Jurkat, Clone E6-1 (cell line): ENCODE results near the gene PRSS22. TPM values are rescaled to one million over a fixed set of nuclear protein-coding genes. Genes with fewer than 3 reads are reported as not detected.

ENCODE experiments used
- DNase-seq: peaks from one replicate; pipeline ENCODE4 v3.0.0-alpha.2; 2011; ENCODE audit warnings: low read depth, low spot score
- H3K4me3 ChIP-seq: 2 replicates; pipeline ENCODE4 v1.5.1; 2011; ENCODE audit warnings: mild to moderate bottlenecking, low read length, control low read depth, moderate library complexity
- polyA plus RNA-seq: library from polyadenylated mRNA; unstranded; fragments of >200 nt; gene quantifications from one replicate; pipeline ENCODE4 v1.2.1, GENCODE V29; 2012; ENCODE audit warnings: missing spikeins; ENCODE audit not compliant: insufficient read length, insufficient read depth

Gene PRSS22, protein sequence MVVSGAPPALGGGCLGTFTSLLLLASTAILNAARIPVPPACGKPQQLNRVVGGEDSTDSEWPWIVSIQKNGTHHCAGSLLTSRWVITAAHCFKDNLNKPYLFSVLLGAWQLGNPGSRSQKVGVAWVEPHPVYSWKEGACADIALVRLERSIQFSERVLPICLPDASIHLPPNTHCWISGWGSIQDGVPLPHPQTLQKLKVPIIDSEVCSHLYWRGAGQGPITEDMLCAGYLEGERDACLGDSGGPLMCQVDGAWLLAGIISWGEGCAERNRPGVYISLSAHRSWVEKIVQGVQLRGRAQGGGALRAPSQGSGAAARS
- not detected for polyA plus RNA-seq

- no peak within 1 kb of the TSS for H3K4me3 ChIP-seq
- no peak for DNase-seq
Observed at GRCh38 chr16:2857451-2858244, at the start of gene PRSS22. TSS of gene PRSS22 (minus strand) at chr16:2858170. CDS start at chr16:2858104, 66 bp downstream.

- peak overlapping the region; percentile 5; the same call in 1 of the 2 replicates for H3K4me3 ChIP-seq
- peak; percentile 41 for DNase-seq
Observed at GRCh38 chr16:2907084-2907753, 49.2 kb upstream of the PRSS22 start.

GRCh38 chr16:2905988-2906387 is 48.0 kb upstream of the PRSS22 start:
- DNase-seq, result no peak
- peak overlapping the region; percentile 35 for H3K4me3 ChIP-seq

DNA sequence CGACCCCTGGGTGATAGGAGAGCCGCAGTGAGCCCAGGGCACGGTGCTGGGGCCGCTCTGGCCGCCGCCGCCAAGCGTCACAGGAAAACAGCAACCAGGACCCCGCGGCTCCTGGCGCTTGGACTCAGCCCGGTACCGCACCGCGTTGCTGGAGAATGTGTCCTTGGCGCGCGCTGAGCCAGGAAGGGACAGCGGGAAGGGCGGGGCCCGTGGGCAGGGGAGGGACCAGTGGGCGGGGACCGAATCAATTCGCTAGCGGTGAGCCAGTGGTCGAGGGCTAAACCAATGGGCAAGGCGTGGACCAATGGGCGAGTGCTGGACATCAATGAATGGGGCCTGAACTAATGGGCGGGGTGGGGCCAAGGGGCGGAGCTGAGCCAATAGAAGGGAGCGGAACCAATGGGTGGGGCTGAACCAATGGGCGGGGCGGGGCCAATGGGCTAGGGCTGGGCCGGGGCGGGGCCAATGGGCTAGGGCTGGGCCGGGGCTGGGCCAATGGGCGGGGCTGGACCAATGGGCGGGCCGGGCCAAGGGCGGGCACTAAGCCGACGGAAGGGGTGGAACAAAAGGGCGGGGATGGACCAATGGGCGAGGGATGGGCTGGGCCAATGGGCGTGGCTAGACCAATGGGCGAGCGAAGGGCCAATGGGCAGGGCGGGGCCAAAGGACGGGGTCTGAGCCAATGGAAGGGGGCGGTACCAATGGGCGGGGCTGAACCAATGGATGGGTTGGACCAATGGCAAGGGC is 47.4 kb upstream of the PRSS22 start:
- peak overlapping the region; percentile 87 for H3K4me3 ChIP-seq
- peak; percentile 93 for DNase-seq

DNA sequence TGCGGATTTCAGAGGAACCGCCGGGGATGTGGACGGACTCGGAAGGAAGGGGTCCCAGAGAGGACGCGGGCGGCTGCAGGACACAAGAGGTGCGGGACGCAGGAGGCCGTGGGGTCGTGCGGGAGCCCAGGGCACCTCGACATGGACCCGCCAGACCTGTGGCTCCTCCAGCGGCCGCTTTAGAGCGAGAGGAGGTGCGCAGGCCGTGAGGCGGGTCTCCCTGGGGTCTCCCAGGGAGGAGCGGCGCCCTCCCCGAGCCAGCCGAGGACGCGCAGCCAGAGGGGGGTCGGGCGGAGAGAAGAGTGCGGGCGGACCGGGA is 46.9 kb upstream of the PRSS22 start:
- no peak for DNase-seq
- H3K4me3 ChIP-seq, result peak overlapping the region; percentile 87

DNA sequence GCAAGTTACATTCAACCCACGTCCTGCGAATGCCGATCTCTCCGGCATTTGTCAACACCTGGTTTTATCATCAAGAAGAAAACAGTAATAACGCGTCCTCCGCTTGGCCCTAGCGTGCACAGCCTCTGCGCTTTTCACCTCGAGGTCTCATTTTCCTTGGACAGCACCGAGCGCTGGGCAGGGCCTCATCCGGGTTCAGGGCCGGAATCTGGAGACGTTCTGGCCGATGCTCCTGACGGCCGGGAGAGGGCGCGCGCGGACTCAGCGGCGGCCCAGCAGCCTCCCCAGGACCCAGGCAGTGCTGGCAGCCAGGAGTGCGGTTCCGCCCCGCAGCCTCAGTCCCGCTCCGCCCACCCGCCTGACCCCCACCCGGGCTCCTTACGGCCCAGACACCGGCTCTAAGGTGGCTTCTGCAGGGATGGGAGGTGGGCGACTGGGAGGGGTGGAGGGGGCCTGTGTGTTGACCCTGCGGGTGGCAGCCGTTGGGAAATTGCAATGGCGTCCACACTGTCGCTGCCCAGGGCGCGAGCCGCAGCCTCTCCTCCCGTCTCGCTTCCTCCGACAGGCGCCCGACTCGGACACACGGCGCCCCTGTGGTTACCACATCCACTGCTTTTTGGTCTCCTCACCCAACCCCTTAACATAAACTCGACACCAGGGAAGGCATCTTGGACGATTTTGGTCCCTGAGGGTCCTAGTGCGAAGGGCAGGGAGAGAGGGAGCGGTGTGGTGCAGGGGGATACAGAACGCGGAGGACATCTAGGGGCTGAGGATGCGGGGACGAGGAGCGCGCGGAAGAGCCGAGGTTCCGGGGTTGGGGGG is 46.3 kb upstream of the PRSS22 start:
- DNase-seq, result peak; percentile 35
- peak overlapping the region; percentile 87 for H3K4me3 ChIP-seq

- no peak for DNase-seq
- H3K4me3 ChIP-seq, result no peak overlapping the region
Observed at GRCh38 chr16:2902337-2903130, 44.6 kb upstream of the PRSS22 start.

DNA sequence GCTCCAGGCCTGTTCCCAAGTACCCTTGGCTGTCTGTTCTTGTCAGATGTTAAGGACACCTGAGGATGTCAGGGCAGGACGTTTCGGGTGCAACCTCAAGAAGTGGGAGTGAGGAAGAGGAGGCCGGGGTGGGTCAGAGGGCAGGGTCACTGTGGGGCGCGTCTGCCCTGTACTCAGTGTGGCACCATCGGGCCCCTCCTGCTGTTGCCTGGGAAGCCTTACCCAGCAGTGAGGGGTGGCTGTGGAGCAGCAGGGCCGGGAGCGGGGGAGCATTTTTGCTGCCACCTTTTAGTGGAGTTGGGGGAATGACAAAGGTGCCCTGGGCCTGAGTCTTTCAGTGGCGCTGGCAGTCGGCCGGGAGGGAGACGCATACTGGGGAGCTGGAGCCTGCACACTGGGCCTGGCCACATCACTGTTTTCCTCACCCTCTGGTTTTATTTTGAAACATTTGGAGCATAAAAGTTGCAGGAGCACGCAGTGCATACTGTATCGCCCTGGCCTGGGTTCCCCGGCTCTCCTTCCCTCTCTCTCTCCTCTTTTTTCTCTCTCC is 42.6 kb upstream of the PRSS22 start:
- no peak for DNase-seq
- H3K4me3 ChIP-seq, result no peak overlapping the region

DNA sequence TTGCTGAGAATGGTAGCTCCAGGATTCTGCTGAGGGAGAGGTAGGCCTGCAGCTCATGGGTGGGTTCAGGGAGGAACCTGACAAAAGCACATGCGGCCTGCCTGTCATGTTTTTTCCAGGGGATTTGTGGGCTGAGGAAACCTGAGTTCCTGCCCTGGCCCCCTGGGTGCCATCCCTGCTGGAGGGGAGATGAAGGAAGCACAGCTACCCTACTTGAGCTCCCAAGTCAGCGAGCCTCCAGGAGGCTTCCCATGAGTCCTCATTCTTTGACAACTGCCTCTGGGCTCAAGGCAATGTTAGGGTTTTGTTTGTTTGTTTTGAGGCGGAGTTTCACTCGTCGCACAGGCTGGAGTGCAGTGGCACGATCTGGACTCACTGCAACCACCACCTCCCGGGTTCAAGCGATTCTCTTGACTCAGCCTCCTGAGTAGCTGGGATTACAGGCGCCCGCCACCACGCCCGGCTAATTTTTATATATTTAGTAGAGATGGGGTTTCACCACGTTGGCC is 41.6 kb upstream of the PRSS22 start:
- H3K4me3 ChIP-seq, result no peak overlapping the region
- no peak for DNase-seq

- DNase-seq, result no peak
- H3K4me3 ChIP-seq, result no peak overlapping the region
Observed at GRCh38 chr16:2898831-2899563, 41.0 kb upstream of the PRSS22 start.

DNA sequence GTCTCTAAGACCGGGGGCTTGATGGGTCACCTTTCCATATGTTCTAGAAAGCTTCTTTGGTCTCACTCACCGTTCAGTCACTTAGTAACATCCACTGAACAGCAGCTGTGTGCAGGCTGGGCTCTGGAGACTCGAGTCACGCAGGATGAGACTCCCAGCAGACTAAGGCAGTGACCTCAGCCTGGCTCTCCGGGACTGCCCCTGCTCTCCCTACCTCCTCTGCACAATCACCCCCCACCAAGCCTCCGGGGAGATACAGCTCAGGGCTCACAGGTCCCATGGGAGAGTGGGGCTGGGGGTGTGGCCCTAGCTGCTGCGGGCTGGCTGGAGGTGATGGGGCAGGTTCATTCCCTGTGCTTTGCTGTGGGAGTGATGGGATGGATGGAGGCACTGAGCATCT is 39.1 kb upstream of the PRSS22 start:
- DNase-seq, result no peak

DNA sequence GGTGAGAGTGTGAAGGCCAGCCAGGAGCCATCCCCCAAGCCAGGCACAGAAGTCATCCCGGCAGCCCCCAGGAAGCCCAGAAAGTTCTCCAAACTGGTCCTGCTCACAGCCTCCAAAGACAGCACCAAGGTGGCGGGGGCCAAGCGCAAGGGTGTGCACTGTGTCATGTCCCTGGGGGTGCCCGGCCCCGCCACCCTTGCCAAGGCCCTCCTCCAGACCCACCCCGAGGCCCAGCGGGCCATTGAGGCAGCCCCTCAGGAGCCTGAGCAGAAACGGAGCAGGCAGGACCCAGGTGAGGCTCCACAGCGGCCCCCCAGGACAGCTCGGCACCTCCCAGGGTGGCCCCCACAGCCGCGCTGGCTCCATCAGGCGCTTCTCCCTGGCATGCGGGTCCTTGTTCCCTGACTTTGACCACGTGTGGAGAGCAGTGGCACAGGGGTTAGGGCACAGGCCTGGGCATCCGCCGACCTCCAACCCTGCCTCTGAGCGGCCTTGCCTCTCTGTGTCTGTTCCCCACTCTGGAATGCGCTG is 38.6 kb upstream of the PRSS22 start:
- DNase-seq, result no peak
- no peak overlapping the region for H3K4me3 ChIP-seq

More for the DNA sequence above, 39.1 kb upstream of the PRSS22 start:
- H3K4me3 ChIP-seq, result no peak overlapping the region

GRCh38 chr16:2895813-2896212 is 37.8 kb upstream of the PRSS22 start:
- no peak for DNase-seq
- H3K4me3 ChIP-seq, result no peak overlapping the region

DNA sequence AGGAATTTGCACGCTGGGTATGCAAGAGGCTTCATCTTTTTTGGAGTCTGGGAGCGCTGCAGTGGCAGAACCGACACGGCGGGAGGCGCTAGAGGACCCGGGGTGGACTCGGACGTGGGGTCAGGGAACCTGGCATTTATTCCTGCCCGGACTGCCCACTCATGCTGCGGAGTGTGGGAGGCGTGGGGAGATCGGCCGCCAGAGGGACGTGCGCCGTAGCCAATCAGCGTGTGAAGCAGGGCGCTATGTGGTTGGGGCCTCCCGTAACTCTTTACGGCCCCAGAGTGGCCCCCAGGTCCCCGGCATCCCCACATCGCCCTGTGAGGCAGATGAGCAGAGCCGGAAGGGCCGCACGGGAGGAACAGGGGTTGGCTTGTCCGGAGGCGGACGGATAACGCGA is 36.3 kb upstream of the PRSS22 start:
- DNase-seq, result no peak

DNA sequence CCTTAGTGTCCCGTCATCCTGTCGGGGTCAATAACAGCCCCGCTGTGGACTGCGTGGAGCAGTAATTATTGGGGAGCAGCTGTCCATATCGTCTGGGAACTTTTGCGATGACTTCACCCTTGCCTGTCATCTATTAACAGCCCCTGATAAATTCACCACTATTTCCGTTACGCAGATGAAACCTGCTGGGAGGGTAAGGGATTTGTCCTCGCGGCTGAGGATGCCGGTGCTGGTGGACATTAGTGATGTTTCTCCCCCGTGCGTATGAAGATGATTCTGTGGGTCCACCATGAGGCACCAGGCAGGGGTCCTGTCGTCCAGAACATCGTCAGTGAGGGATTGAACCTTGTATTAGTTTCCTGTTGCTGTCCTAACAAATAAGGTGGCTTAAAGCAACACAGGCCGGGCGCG is 26.1 kb upstream of the PRSS22 start:
- DNase-seq, result no peak
- peak overlapping the region; percentile 78 for H3K4me3 ChIP-seq

More for the DNA sequence above, 36.3 kb upstream of the PRSS22 start:
- H3K4me3 ChIP-seq, result no peak overlapping the region

DNA sequence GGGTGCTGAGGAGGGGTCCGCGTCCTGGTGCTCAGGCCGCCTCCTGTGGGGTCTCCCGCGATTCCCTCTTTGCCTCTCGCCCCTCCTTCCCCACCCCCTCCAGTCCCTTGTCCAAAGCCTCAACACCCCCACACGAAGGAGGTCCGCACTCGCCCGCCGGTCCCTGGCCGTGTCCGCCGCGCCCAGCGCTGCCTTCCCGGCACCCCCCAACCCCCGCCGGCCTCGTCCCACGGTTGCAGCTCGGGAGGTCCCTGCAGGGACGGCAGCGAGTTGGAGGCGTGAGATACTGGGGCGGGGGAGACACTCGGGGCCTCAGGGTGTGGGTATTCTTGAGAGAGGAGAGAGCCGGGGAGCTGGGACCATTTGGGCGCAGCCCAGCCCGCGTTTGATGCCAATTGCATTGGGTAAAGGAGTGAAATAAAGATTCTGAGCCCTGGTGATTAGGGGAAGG is 25.5 kb upstream of the PRSS22 start:
- DNase-seq, result no peak
- H3K4me3 ChIP-seq, result peak overlapping the region; percentile 78
